OCI-LY3 (cell line): ENCODE data around the gene CPB1.

Experiments used
- H2AFZ ChIP-seq: fragments of 200-600, 300-600 bp; shearing (Covaris generic); 2 replicates; pipeline ENCODE4 v1.6.0; 2014; ENCODE audit warnings: antibody characterized with exemption, low read depth, low read length
- H3K27ac ChIP-seq: fragments of 200-600, 300-600 bp; sonication (generic); 2 replicates; pipeline ENCODE4 v1.5.1; 2014; ENCODE audit warnings: mild to moderate bottlenecking, low read length, moderate library complexity, mixed read lengths
- H3K27me3 ChIP-seq: fragments of 200-600, 300-600 bp; sonication (generic); 2 replicates; pipeline ENCODE4 v1.6.1; 2014; ENCODE audit warnings: low read depth, low read length, mixed read lengths
- H3K36me3 ChIP-seq: fragments of 200-600, 300-600 bp; sonication (generic); replicated peaks from 2 replicates; pipeline ENCODE3; 2014; ENCODE audit warnings: low read depth, low read length, mixed read lengths
- H3K4me1 ChIP-seq: fragments of 300-600, 200-600 bp; sonication (generic); 2 replicates; pipeline ENCODE4 v1.6.1; 2014; ENCODE audit warnings: low read length, mixed read lengths
- H3K4me2 ChIP-seq: fragments of 200-600, 300-600 bp; sonication (generic); 2 replicates; pipeline ENCODE4 v1.6.1; 2014; ENCODE audit warnings: low read length, mixed read lengths
- H3K4me3 ChIP-seq: fragments of 300-600, 200-600 bp; sonication (generic); 2 replicates; pipeline ENCODE4 v1.5.1; 2014; ENCODE audit warnings: antibody characterized with exemption, mild to moderate bottlenecking, low read length, moderate library complexity
- H3K79me2 ChIP-seq: fragments of 300-600, 200-600 bp; shearing (Covaris generic); 2 replicates; pipeline ENCODE4 v1.6.1; 2014; ENCODE audit warnings: mild to moderate bottlenecking, low read length, mixed read lengths
- H3K9ac ChIP-seq: fragments of 300-600, 200-600 bp; shearing (Covaris generic); 2 replicates; pipeline ENCODE4 v1.6.0; 2014; ENCODE audit warnings: mild to moderate bottlenecking, low read length, moderate library complexity
- H3K9me3 ChIP-seq: fragments of 200-600, 300-600 bp; shearing (Covaris generic); 2 replicates; pipeline ENCODE4 v1.6.1; 2014; ENCODE audit warnings: low read length, mixed read lengths; ENCODE audit not compliant: insufficient read depth
- H4K20me1 ChIP-seq: fragments of 200-600, 300-600 bp; sonication (generic); 2 replicates; pipeline ENCODE4 v1.6.1; 2016; ENCODE audit warnings: low read length, mixed read lengths; ENCODE audit not compliant: insufficient read depth
- EZH2phosphoT487 ChIP-seq: fragments of 200-600 bp; shearing (Covaris generic); IDR thresholded peaks from 2 replicates; pipeline ENCODE4 v1.6.1; 2018; ENCODE audit warnings: antibody characterized with exemption, mixed run types, low read depth
- TF ChIP-seq, protein P1 (sequence below): fragments of 200-600, 300-600 bp; sonication (generic); IDR thresholded peaks from 2 replicates; pipeline ENCODE4 v1.5.1; 2014; ENCODE audit warnings: antibody characterized with exemption, low read length, low read depth

CPB1 gene

GRCh38 chr3:148845756-148846395, 18.3 kb downstream of the CPB1 start:
- Histone ChIP-seq H4K20me1 (no peaks in the 10 kb centered on the region), H3K4me1 (no peaks in the 10 kb centered on the region)

DNA sequence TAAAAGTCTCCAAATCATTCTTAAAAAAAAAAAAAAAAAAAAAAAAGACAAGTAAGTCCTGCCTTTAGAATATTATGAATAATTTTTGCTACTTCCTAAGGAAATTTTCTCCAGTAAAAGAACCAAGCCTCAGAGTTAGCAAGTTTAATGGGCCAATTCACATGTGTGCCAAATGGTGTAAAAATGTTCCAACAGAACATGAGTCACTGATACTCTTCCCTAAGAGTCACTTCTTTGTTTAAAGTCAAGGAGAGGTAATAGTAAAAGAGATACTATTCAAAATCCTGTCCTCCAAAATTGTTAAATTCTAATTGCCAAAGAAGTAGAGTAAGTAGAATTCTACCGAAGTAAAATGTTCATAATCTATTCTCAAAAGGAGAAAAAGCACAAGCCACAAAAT, 19.7 kb downstream of the CPB1 start:
- no peaks in the 10 kb centered on the region for H3K36me3 ChIP-seq
- no peaks in the 10 kb centered on the region for H3K9me3 ChIP-seq
- no peaks in the 10 kb centered on the region for H4K20me1 ChIP-seq
- H3K4me2 ChIP-seq, result no peak overlapping the region
- H2AFZ ChIP-seq, result no peak overlapping the region
- no peaks in the 10 kb centered on the region for H3K27me3 ChIP-seq
- TF ChIP-seq EZH2phosphoT487, result no peak
- TF ChIP-seq, protein P1, sequence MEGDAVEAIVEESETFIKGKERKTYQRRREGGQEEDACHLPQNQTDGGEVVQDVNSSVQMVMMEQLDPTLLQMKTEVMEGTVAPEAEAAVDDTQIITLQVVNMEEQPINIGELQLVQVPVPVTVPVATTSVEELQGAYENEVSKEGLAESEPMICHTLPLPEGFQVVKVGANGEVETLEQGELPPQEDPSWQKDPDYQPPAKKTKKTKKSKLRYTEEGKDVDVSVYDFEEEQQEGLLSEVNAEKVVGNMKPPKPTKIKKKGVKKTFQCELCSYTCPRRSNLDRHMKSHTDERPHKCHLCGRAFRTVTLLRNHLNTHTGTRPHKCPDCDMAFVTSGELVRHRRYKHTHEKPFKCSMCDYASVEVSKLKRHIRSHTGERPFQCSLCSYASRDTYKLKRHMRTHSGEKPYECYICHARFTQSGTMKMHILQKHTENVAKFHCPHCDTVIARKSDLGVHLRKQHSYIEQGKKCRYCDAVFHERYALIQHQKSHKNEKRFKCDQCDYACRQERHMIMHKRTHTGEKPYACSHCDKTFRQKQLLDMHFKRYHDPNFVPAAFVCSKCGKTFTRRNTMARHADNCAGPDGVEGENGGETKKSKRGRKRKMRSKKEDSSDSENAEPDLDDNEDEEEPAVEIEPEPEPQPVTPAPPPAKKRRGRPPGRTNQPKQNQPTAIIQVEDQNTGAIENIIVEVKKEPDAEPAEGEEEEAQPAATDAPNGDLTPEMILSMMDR, result no peak
- H3K79me2 ChIP-seq, result no peaks in the 10 kb centered on the region
- no peak overlapping the region for H3K9ac ChIP-seq
- H3K4me3 ChIP-seq, result no peak overlapping the region
- H3K27ac ChIP-seq, result no peak overlapping the region
- no peaks in the 10 kb centered on the region for H3K4me1 ChIP-seq

More at GRCh38 chr3:148845756-148846395, 18.3 kb downstream of the CPB1 start:
- H3K4me3 ChIP-seq, result no peak overlapping the region
- no peak overlapping the region for H3K9ac ChIP-seq
- TF ChIP-seq, protein P1, result no peak
- TF ChIP-seq EZH2phosphoT487, result no peak
- H3K79me2 ChIP-seq, result no peaks in the 10 kb centered on the region
- no peak overlapping the region for H3K4me2 ChIP-seq
- no peak overlapping the region for H3K27ac ChIP-seq
- no peaks in the 10 kb centered on the region for H3K36me3 ChIP-seq
- H2AFZ ChIP-seq, result no peak overlapping the region
- no peaks in the 10 kb centered on the region for H3K9me3 ChIP-seq
- H3K27me3 ChIP-seq, result no peaks in the 10 kb centered on the region

DNA sequence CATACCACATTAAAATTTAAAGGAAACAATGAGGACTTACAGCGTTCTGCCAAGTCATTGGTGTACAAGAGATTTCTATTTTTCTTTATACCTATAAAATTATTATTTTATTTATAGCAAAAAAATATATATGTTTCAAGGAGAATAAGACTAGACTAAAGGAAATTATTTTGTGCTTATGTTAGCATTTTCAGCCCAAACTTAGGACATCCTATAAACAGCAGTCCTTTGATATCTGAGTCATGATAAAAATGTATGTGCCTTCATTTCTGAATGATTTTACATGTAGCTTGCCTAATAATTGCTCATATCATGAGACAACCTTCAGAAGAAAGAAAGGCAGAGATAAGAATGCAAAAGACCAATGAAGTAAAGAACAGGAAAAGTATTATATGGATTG, 20.8 kb downstream of the CPB1 start:
- TF ChIP-seq EZH2phosphoT487, result no peak
- TF ChIP-seq, protein P1, result no peak
- no peak overlapping the region for H3K4me2 ChIP-seq
- no peak overlapping the region for H2AFZ ChIP-seq
- H3K9me3 ChIP-seq, result no peaks in the 10 kb centered on the region
- no peaks in the 10 kb centered on the region for H3K79me2 ChIP-seq
- H3K4me1 ChIP-seq, result no peaks in the 10 kb centered on the region
- H3K27ac ChIP-seq, result no peak overlapping the region
- H3K36me3 ChIP-seq, result no peaks in the 10 kb centered on the region
- H3K4me3 ChIP-seq, result no peak overlapping the region
- no peaks in the 10 kb centered on the region for H4K20me1 ChIP-seq
- no peaks in the 10 kb centered on the region for H3K27me3 ChIP-seq
- H3K9ac ChIP-seq, result no peak overlapping the region

DNA sequence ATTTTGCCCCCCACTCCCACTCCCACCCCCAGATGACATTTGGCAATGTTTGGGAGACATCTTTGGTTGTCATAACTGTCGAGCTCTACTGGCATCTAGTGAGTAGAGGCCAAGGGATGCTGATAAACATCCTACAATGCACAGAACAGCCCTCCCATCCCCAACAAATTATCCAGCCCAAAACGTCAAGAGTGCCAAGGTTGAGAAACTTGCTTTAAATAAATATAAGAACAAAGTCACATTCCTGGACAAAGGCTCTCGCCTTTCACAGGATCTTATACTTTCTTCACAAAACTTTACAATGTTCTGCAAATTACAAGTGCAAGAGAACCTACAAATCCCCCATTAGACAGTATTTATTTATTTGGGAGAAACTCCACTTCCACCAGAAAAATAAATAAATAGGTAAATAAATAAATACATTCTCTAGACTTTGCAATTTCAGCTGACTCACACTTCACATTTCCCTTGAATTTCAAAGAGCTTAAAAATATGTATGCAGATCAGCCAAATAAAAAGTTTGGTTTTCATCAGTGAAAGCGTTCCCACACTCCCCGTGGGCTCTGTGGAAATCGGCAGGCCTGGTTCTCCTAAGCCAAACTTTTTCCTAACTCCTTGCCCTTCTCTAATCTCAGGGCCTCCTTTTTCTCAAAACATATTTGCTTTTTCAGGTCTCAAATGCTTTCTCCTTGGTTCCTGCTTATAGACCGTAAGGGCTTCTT, 24.8 kb downstream of the CPB1 start:
- Histone ChIP-seq H3K27me3 (no peaks in the 10 kb centered on the region), H3K4me3 (no peak overlapping the region), H2AFZ (no peak overlapping the region), H4K20me1 (no peaks in the 10 kb centered on the region), H3K79me2 (no peaks in the 10 kb centered on the region), H3K4me2 (no peak overlapping the region), H3K9ac (no peak overlapping the region), H3K36me3 (no peaks in the 10 kb centered on the region), H3K4me1 (no peaks in the 10 kb centered on the region), H3K27ac (no peak overlapping the region), H3K9me3 (no peaks in the 10 kb centered on the region)
- TF ChIP-seq, protein P1, result no peak
- TF ChIP-seq EZH2phosphoT487, result no peak
